Omental fat pad (tissue), 4 donors: ENCODE results near the gene RAB34. TPM values are rescaled to one million over a fixed set of nuclear protein-coding genes. Genes with fewer than 3 reads are reported as not detected.

Experiments
- ATAC-seq: fragments of 150-250 bp; one replicate; pipeline ENCODE4 v1.9.1; 2016; ENCODE audit warnings: mild to moderate bottlenecking, moderate library complexity; ENCODE audit not compliant: low FRiP score
- DNase-seq: peaks from one replicate; pipeline ENCODE4 v3.0.0-alpha.2; 2019; ENCODE audit warnings: low spot score
- total RNA-seq, 4 donors: library from RNA; depleted of rRNA; stranded (reverse); fragments of >200 nt; gene quantifications; one replicate each; pipeline ENCODE4 v1.1.0, GENCODE V29; 2016
- TF ChIP-seq, protein P1 (sequence below), 3 donors: fragments of 450-650 bp; IDR thresholded peaks; one replicate each; pipeline ENCODE4 v1.5.1; 2016 to 2017; ENCODE audit warnings: antibody characterized with exemption in 3 of 3, mild to moderate bottlenecking in 3 of 3, moderate library complexity in 2 of 3

Gene RAB34
- total RNA-seq, 4 donors from 2014 or later: 90.4 to 112 (median 101) TPM

DNA sequence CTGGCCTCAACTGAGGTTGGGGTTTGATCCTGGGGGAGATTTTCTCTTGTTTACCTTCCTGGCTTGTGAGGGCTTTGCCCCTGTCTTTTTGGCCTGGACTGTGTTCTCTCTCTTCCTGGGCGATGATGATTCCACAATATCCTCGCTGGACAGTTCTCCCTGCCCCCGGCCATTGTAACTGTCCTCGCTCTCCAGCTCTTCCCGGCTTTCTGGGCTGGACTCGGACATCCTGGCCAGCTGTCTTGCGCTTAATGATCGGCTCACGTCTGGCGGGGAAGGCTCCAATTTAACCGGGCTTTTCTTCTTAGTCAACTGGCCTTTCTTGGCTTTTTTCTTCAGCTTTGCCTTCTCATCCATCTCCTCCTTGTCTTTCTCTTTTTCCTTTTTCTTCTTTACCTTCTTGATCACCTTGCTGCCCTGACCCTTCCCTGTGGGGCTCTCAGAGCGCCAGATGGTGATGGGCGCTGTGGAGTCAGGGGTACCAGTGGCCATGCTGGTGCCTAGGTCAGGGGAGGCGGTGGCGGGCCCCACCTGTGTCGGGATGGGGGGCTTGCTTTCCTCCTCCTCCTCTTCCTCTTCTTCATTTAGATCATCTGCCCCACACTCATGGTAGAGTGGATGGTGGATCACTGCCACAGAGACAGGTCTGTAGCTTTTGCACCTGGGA is 14.0 kb downstream of the RAB34 start:
- TF ChIP-seq, protein P1, sequence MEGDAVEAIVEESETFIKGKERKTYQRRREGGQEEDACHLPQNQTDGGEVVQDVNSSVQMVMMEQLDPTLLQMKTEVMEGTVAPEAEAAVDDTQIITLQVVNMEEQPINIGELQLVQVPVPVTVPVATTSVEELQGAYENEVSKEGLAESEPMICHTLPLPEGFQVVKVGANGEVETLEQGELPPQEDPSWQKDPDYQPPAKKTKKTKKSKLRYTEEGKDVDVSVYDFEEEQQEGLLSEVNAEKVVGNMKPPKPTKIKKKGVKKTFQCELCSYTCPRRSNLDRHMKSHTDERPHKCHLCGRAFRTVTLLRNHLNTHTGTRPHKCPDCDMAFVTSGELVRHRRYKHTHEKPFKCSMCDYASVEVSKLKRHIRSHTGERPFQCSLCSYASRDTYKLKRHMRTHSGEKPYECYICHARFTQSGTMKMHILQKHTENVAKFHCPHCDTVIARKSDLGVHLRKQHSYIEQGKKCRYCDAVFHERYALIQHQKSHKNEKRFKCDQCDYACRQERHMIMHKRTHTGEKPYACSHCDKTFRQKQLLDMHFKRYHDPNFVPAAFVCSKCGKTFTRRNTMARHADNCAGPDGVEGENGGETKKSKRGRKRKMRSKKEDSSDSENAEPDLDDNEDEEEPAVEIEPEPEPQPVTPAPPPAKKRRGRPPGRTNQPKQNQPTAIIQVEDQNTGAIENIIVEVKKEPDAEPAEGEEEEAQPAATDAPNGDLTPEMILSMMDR (IDR thresholded peaks at IDR 0.05): no peak

DNA sequence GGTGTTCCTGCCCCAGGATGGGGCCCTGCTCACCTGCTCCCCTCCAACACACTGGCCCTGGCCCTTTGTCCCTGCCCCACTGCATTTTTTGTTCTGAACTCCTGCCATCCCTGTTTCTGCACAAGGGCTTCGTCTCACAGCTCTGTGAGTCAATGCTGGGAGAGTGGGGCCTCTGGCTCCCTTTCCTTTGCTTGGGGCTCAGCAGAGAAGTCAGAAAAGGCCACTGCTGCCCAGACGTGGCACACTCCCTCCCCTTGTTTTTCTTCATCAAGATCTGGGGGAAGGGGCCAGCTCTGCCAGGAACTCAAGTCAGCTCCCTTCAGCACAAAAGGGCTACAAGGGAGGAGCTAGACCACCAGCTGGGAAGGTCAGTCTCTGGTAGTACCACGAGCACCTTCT is 14.9 kb downstream of the RAB34 start:
- DNase-seq (no peak), ATAC-seq (no peak)
- TF ChIP-seq, protein P1 (IDR thresholded peaks at IDR 0.05): no peak

More for the DNA sequence above, 14.0 kb downstream of the RAB34 start:
- DNase-seq (no peak), ATAC-seq (no peak)

DNA sequence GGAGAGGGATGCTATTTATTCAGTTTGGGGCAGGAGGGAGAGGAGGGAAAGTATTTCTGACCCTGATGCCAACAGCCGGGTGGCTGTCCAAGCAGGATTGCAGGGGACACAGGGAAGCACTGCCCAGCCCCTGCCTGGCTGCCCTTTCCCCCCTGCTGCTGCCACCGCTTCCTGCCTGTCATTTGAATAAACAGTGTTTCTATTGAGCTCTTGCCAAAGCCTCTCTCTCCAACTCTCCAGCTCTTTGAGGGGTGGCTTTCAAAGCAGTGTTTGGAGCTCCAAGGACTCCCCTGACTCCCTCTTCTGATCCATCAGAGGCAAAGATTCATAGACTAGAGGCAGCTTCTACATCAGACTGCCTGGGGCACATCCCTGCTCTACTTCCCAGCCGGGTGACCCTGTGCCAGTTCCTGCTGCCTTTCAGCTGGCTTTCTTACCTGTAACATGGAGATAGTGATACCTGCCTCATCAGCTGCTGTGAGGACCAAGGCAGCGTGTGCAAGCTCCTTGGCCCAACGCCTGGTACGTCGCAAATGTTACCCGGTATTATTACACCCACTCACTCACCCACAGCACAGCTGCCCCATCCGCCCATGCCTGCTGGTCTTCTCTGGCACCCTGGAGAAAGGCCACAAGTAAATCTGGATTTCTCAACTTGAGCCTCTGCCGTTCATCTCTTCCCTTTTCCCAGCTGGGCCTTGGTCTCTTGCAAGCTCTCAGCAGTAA is 15.5 kb downstream of the RAB34 start:
- no peak for DNase-seq
- TF ChIP-seq, protein P1 (IDR thresholded peaks at IDR 0.05): no peak
- ATAC-seq: no peak

DNA sequence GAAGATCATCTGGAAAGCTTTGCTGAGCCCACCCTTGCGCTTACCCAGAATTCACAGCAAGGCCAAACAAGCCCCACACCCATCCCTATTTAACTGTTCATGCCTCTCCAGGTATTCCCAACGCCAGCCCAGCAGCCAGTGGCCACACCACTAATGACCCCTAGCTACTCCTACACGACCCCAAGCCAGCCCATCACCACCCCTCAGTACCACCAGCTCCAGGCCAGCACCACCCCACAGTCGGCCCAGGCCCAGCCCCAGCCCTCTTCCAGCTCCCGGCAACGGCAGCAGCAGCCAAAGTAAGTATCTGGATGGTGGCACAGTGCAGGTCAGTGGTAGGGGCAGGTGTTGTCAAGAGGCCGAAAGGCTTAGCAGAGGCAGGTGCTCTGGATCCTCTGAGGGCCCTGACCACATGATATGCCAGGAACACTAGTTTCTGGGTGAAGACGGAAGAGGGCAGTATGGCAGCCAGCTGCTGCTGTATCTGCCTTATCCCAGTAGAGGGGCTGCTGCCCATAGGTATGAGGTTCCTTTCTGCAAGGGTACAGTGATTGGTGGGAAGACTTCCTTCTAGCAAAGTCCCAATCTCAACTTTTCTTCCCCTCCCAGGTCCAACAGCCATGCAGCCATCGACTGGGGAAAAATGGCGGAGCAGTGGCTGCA is 16.7 kb downstream of the RAB34 start:
- no peak for DNase-seq
- TF ChIP-seq, protein P1 (IDR thresholded peaks at IDR 0.05): no peak
- ATAC-seq: no peak

DNA sequence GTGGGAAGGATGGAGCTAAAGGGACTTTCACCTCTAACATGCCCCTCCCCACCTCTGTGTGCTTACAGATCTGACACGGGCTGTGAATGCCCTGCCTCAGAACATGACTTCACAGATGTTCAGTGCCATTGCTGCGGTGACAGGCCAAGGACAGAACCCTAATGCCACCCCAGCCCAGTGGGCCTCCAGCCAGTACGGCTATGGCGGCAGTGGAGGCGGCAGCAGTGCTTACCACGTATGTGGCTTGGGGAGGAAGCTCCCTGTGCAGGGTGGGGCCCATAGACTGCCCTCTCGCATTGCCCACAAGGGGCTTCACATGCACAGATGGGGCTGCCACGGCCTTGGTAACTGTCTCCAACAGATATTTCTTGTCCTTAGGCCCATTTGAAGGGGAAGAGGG is 17.4 kb downstream of the RAB34 start:
- ATAC-seq (no peak), DNase-seq (no peak)
- TF ChIP-seq, protein P1 (IDR thresholded peaks at IDR 0.05): no peak

DNA sequence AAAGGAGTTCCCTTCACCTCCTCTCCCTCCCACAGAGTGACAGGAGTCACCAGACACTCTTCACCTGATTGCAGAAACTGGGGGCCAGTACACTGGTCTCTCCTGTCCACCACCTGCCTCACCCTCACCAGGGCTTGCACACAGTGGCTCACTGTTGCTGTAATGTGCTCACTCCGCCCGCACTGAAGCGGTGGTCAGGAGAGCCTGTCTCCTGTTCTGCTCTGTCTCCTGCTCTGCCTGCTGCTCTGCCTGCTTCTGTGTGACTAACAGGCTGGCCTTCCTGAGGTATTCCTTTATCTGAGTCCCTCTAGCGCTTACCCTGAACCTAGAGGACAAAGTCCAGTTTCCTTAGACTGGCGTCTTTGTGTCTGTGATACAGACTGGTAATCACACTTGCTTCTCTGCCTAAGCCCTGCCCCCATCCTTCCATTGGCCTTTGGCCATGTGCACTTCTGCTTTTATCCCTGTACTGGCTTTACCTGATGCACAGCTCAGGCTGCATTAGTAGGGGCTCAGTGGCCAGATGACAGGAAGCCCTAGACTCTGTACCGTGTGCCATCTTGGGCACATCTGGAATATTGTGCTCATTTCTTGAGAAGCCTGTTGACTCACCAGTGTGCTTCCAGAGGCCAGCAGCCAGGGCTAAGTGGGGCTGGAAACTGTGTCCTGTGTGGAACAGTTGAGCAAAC is 19.3 kb downstream of the RAB34 start:
- DNase-seq (no peak), ATAC-seq (no peak)
- TF ChIP-seq, protein P1 (IDR thresholded peaks at IDR 0.05): no peak
